ENCODE data around the gene DNAJC1. TPM values are rescaled to one million over a fixed set of nuclear protein-coding genes. Genes with fewer than 3 reads are reported as not detected.

The DNAJC1 gene
- total and polyA plus RNA-seq, 10 of the 15 experiments (the other 5 are each of a cell fraction or from before 2014, with no cell fraction given), result 2.5 to 39.3 (median 20.4) TPM

DNA sequence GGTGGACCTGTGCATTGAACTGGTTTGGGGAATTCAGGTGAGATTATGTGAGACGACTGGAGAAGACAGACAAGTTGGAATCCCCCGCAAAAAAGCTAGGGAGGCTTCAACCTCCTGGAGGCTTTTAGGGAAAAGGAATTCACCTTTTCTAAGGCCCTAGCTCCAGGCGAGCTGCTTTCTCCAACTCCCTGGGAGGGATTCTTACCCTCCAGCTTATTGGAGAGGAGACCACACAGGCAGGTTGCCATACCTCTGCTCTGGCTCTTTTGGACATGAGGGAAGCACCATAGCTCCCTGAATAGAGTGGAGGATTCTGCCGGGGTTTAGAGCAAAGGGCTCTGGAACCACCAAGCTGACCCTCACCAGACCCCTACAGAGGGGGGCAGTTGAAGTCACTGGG, 255.7 kb downstream of the DNAJC1 start:
- no peaks in the 10 kb centered on the region for H4K20me1 ChIP-seq (ENCODE audit: control insufficient read depth, insufficient read depth)
- BruUV-seq (replicated peaks), result no TSS peak
- DNase-seq (ENCODE audit: low read depth, low spot score), result no peak
- peaks cover 3 to 7% of the 10 kb centered on the region in 2 experiments for H3K36me3 ChIP-seq (ENCODE audit: control insufficient read depth in 2 of 2, insufficient read depth in 2 of 2, low read length in 1 of 2)
- H3K79me2 ChIP-seq (ENCODE audit: control insufficient read depth, insufficient read depth, low read length), result no peaks in the 10 kb centered on the region
- in situ Hi-C loops (cut with MboI), result loop anchor here (25.0 kb wide), 1 partner anchor 886 kb away; no protein-coding TSS in a partner anchor
- no peak overlapping the region for H3K4me3 ChIP-seq
- FAIRE-seq, result no peak
- TF ChIP-seq CHD2 (IDR thresholded peaks at IDR 0.05; ENCODE audit: borderline replicate concordance, low read depth, low read length) (no peak), EP300 (IDR thresholded peaks at IDR 0.05; ENCODE audit: borderline replicate concordance in 1 of 2, control insufficient read depth in 1 of 2, low read depth in 2 of 2, low read length in 2 of 2) (no peak), POLR2AphosphoS2 (IDR thresholded peaks at IDR 0.05; ENCODE audit: low read depth, low read length) (no peak), EZH2 (IDR thresholded peaks at IDR 0.05; ENCODE audit: borderline replicate concordance, control insufficient read depth, low read depth, low read length) (no peak), SREBF2 (IDR thresholded peaks at IDR 0.05; ENCODE audit: low read length) (no peak), HDAC6 (IDR thresholded peaks at IDR 0.05; ENCODE audit: unreplicated experiment) (no peak), RFX5 (IDR thresholded peaks at IDR 0.05; ENCODE audit: low read depth, low read length) (no peak), BHLHE40 (IDR thresholded peaks at IDR 0.05; ENCODE audit: borderline replicate concordance in 1 of 2, low read depth in 2 of 2, low read length in 1 of 2) (no peak), ZNF592 (IDR thresholded peaks at IDR 0.05) (no peak), PML (IDR thresholded peaks at IDR 0.05; ENCODE audit: low read length) (no peak), SMARCA5 (IDR thresholded peaks at IDR 0.05) (no peak), EGR1 (IDR thresholded peaks at IDR 0.05; ENCODE audit: borderline replicate concordance in 1 of 2, low read depth in 2 of 2, low read length in 2 of 2) (no peak)
- TF ChIP-seq, protein P1, sequence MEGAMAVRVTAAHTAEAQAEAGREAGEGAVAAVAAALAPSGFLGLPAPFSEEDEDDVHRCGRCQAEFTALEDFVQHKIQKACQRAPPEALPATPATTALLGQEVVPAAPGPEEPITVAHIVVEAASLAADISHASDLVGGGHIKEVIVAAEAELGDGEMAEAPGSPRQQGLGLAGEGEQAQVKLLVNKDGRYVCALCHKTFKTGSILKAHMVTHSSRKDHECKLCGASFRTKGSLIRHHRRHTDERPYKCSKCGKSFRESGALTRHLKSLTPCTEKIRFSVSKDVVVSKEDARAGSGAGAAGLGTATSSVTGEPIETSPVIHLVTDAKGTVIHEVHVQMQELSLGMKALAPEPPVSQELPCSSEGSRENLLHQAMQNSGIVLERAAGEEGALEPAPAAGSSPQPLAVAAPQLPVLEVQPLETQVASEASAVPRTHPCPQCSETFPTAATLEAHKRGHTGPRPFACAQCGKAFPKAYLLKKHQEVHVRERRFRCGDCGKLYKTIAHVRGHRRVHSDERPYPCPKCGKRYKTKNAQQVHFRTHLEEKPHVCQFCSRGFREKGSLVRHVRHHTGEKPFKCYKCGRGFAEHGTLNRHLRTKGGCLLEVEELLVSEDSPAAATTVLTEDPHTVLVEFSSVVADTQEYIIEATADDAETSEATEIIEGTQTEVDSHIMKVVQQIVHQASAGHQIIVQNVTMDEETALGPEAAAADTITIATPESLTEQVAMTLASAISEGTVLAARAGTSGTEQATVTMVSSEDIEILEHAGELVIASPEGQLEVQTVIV (IDR thresholded peaks at IDR 0.05; ENCODE audit: borderline replicate concordance, partially characterized antibody), result no peak
- TF ChIP-seq, protein P2, sequence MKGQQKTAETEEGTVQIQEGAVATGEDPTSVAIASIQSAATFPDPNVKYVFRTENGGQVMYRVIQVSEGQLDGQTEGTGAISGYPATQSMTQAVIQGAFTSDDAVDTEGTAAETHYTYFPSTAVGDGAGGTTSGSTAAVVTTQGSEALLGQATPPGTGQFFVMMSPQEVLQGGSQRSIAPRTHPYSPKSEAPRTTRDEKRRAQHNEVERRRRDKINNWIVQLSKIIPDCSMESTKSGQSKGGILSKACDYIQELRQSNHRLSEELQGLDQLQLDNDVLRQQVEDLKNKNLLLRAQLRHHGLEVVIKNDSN (IDR thresholded peaks at IDR 0.05; ENCODE audit: borderline replicate concordance, extremely low read length, insufficient read depth, low read depth, low read length), result no peak
- WGBS (ENCODE audit: insufficient coverage, insufficient replicate concordance, low lambda C conversion rate, missing lambda C conversion rate), result 96% methylated on average over 4 of the region's 4 CpGs
- POLR2A ChIA-PET, result no interaction called here
- CTCF ChIA-PET, result interaction anchor here (0.7 kb wide), 1 partner anchor 10 kb away, joined by 4 read pairs; no protein-coding TSS in a partner anchor
- RAD21 ChIA-PET (ENCODE audit: unreplicated experiment), result no interaction called here
- SMC1A ChIA-PET (ENCODE audit: uncharacterized antibody, unreplicated experiment), result interaction anchor here (0.6 to 1.3 kb wide), 3 partner anchors 10 to 257 kb away, joined by 3 to 6 read pairs (median 3); no protein-coding TSS in a partner anchor
- H3K27me3 ChIP-seq (replicated peaks in 1 of 2; ENCODE audit: control insufficient read depth in 2 of 2, insufficient read depth in 2 of 2, low read length in 1 of 2), result no peaks in the 10 kb centered on the region
- H3K9me3 ChIP-seq (replicated peaks; ENCODE audit: control insufficient read depth, insufficient read depth, low read length), result no peaks in the 10 kb centered on the region
- no peak overlapping the region for H2AFZ ChIP-seq (ENCODE audit: control insufficient read depth, low read depth, low read length)
- no peaks in the 10 kb centered on the region for H3K4me1 ChIP-seq (ENCODE audit: control insufficient read depth, insufficient read depth, low read length)
- H3K4me2 ChIP-seq (ENCODE audit: control insufficient read depth, insufficient read depth), result no peak overlapping the region
- H3K9ac ChIP-seq (ENCODE audit: control insufficient read depth, insufficient read depth, low read length), result no peak overlapping the region
- intact Hi-C loops (cut with micrococcal nuclease; ENCODE audit: unreplicated experiment), result no loop called here
- ATAC-seq, result no peak
- H3K27ac ChIP-seq (ENCODE audit: control insufficient read depth, insufficient read depth), result no peak overlapping the region

All from GM12878 (cell line).